ENCODE results near the gene TPO. TPM values are rescaled to one million over a fixed set of nuclear protein-coding genes. Genes with fewer than 3 reads are reported as not detected.

Gene TPO
- not detected in 2 replicates for total RNA-seq

GRCh38 chr2:1413156-1413710 is at the start of gene TPO:
TPO (plus strand) TSS chr2:1413463; CDS start chr2:1414409, 946 bp downstream.
- DNase-seq (ENCODE audit: low read depth) (no peak), FAIRE-seq (no peak)
- Histone ChIP-seq H3K27me3 (ENCODE audit: control insufficient read depth, insufficient read depth, low read length) (no peaks in the 10 kb centered on the region), H3K4me3 (ENCODE audit: low read depth, low read length) (no peak within 1 kb of the TSS), H3K36me3 (ENCODE audit: control insufficient read depth, insufficient read depth, low read length) (no peaks in the 10 kb centered on the region)
- TF ChIP-seq CTCF (IDR thresholded peaks at IDR 0.05; ENCODE audit: insufficient read depth, low read length, severe bottlenecking), result no peak

DNA sequence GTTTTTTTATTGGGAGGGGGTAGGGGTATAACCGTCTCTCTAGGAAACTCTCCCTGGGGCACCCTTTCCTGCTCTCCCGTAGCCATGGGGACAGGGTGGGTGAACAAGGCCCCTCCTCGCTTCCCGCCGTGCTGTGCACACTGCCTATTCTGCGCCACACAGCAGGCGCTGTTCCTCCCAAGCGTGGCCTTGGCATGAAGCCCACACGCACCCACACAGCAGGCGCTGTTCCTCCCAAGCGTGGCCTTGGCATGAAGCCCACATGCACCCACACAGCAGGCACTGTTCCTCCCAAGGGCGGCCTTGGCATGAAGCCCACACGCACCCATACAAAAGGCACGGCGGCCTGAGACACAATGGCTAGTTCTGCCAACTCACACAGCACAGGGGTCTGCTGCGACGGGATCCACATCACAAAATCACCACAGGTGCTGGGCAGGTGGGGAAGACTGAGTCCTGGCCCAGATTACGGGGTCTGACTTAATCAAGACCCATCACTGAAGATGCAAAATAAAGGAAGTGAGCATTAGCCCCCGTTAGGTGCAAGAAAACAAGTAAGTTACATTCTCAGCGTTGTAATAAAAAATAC is 46.6 kb upstream of the TPO start:
- no peak for FAIRE-seq
- no peaks in the 10 kb centered on the region for H3K36me3 ChIP-seq (ENCODE audit: control insufficient read depth, insufficient read depth, low read length)
- no peak for TF ChIP-seq CTCF (IDR thresholded peaks at IDR 0.05; ENCODE audit: insufficient read depth, low read length, severe bottlenecking)
- no peaks in the 10 kb centered on the region for H3K27me3 ChIP-seq (ENCODE audit: control insufficient read depth, insufficient read depth, low read length)
- no peak overlapping the region for H3K4me3 ChIP-seq (ENCODE audit: low read depth, low read length)
- DNase-seq (ENCODE audit: low read depth), result peak; percentile 17

DNA sequence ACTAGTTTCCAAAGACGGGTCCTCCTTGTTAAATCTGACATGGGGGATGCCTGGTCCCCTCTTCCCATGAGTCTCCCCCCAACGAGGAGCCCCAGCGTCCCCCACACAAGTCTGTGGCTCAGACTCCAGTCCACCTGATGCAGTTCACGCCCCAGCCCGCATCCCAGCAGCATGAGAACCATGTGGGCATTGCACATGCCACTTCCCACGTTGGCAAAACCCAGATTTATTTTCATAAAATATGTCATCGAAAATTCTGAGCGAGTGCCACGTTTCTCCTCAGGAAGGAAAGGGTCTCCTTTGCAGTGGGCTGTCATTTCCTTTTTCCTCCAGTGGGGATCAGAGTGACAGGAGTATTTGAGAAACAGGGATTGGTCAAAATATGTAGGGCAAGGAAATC is 45.7 kb upstream of the TPO start:
- no peak for FAIRE-seq
- no peak overlapping the region for H3K4me3 ChIP-seq (ENCODE audit: low read depth, low read length)
- no peaks in the 10 kb centered on the region for H3K36me3 ChIP-seq (ENCODE audit: control insufficient read depth, insufficient read depth, low read length)
- H3K27me3 ChIP-seq (ENCODE audit: control insufficient read depth, insufficient read depth, low read length), result no peaks in the 10 kb centered on the region
- TF ChIP-seq CTCF (IDR thresholded peaks at IDR 0.05; ENCODE audit: insufficient read depth, low read length, severe bottlenecking), result no peak
- no peak for DNase-seq (ENCODE audit: low read depth)

DNA sequence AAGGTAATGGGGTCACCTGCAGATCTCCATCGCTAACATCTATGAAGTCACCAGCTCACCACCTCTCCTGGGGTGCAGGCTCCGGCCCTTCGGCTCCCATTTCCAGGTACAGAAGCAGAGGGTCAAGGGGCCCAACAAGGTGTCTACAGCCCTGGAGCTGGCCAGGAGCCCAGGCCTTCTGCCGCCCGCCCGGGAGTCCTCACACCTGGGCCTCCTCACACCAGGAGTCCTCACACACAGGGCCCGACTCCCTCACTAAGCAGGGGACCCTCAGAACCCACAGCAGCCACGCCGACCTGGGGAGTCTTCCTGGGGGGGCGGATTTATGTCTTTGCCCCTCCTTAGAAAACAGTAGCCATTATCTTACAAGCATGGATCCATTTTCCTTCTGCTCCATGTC is 43.4 kb upstream of the TPO start:
- TF ChIP-seq CTCF (IDR thresholded peaks at IDR 0.05; ENCODE audit: insufficient read depth, low read length, severe bottlenecking), result no peak
- Histone ChIP-seq H3K36me3 (ENCODE audit: control insufficient read depth, insufficient read depth, low read length) (no peaks in the 10 kb centered on the region), H3K27me3 (ENCODE audit: control insufficient read depth, insufficient read depth, low read length) (no peaks in the 10 kb centered on the region), H3K4me3 (ENCODE audit: low read depth, low read length) (no peak overlapping the region)
- DNase-seq (ENCODE audit: low read depth), result no peak
- no peak for FAIRE-seq

DNA sequence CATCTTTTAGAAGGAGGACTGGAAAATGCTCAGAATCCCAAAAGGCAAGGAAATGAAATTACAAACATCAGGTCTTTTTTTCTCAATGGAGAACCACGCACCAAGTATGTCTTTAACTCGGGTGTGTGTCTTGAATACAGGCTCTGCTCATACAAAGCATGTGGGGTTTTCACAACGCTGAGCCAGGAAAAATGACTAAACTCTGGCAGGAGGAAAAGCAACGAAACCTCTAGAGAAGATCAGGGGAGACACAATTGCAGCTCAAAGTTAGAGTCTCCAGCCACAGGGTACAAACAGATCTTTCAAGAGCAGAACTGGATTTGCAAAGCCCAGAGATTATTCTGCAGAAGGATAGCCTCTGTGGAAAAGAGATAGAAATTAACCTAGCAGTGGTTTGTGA is 42.8 kb upstream of the TPO start:
- Histone ChIP-seq H3K36me3 (ENCODE audit: control insufficient read depth, insufficient read depth, low read length) (no peaks in the 10 kb centered on the region), H3K27me3 (ENCODE audit: control insufficient read depth, insufficient read depth, low read length) (no peaks in the 10 kb centered on the region), H3K4me3 (ENCODE audit: low read depth, low read length) (no peak overlapping the region)
- DNase-seq (ENCODE audit: low read depth), result no peak
- FAIRE-seq, result no peak
- no peak for TF ChIP-seq CTCF (IDR thresholded peaks at IDR 0.05; ENCODE audit: insufficient read depth, low read length, severe bottlenecking)

- Histone ChIP-seq H3K27me3 (ENCODE audit: control insufficient read depth, insufficient read depth, low read length) (no peaks in the 10 kb centered on the region), H3K4me3 (ENCODE audit: low read depth, low read length) (no peak overlapping the region), H3K36me3 (ENCODE audit: control insufficient read depth, insufficient read depth, low read length) (no peaks in the 10 kb centered on the region)
- no peak for DNase-seq (ENCODE audit: low read depth)
- no peak for TF ChIP-seq CTCF (IDR thresholded peaks at IDR 0.05; ENCODE audit: insufficient read depth, low read length, severe bottlenecking)
- no peak for FAIRE-seq
Observed at GRCh38 chr2:1371082-1371481, 42.2 kb upstream of the TPO start.

Measured in bronchial epithelial cell (primary cell).